Fibroblast of skin of scalp (primary cell): ENCODE results near the gene TBL1X.
"Not testable (repeated sequence)": the region's sequence is repeated elsewhere in the genome, so short reads cannot be mapped to it uniquely, and the experiment has no call there.

ENCODE experiments used
- DNase-seq: peaks from one replicate; pipeline ENCODE4 v3.0.0-alpha.2; 2013

The TBL1X gene

GRCh38 chrX:9717376-9717775 lies 252.5 kb downstream of the TBL1X start:
- DNase-seq: no peak

- peak; percentile 38 for DNase-seq
These were observed 259.9 kb downstream of the TBL1X start for GRCh38 chrX:9724711-9725110.

GRCh38 chrX:9728261-9728660 lies 263.4 kb downstream of the TBL1X start:
- no peak for DNase-seq

- peak; percentile 18 for DNase-seq
These were observed 264.5 kb downstream of the TBL1X start for GRCh38 chrX:9729171-9729885.

GRCh38 chrX:9730078-9730477 lies 265.2 kb downstream of the TBL1X start:
- no peak for DNase-seq

GRCh38 chrX:9730752-9731151 lies 265.9 kb downstream of the TBL1X start:
- no peak for DNase-seq

GRCh38 chrX:9737363-9737762 lies 272.5 kb downstream of the TBL1X start:
- no peak for DNase-seq

- DNase-seq: no peak
These were observed 273.3 kb downstream of the TBL1X start for GRCh38 chrX:9738151-9738550.

- no peak for DNase-seq
These were observed 274.3 kb downstream of the TBL1X start for GRCh38 chrX:9739130-9739529.

GRCh38 chrX:9745417-9746115 lies 280.7 kb downstream of the TBL1X start:
- DNase-seq: no peak

GRCh38 chrX:9746148-9746888 lies 281.5 kb downstream of the TBL1X start:
- peak; percentile 35 for DNase-seq

- DNase-seq: no peak
These were observed 282.8 kb downstream of the TBL1X start for GRCh38 chrX:9747644-9748043.

GRCh38 chrX:9749146-9749692 lies 284.4 kb downstream of the TBL1X start:
- no peak for DNase-seq

- DNase-seq: no peak
These were observed 292.5 kb downstream of the TBL1X start for GRCh38 chrX:9757366-9757765.

- no peak for DNase-seq
These were observed 293.3 kb downstream of the TBL1X start for GRCh38 chrX:9758021-9758638.

GRCh38 chrX:9759337-9759736 lies 294.5 kb downstream of the TBL1X start:
- DNase-seq: no peak

- DNase-seq: no peak
These were observed 300.3 kb downstream of the TBL1X start for GRCh38 chrX:9765072-9765736.

- DNase-seq: no peak
These were observed 300.9 kb downstream of the TBL1X start, which contains the start of gene GPR143 for GRCh38 chrX:9765737-9766097. Gene GPR143, minus strand, starts transcription at chrX:9765847. Its CDS starts 30 bp downstream, at chrX:9765817.

GRCh38 chrX:9767375-9767774 lies 302.5 kb downstream of the TBL1X start:
- DNase-seq: no peak

- not testable (repeated sequence) for DNase-seq
These were observed 303.5 kb downstream of the TBL1X start for GRCh38 chrX:9768321-9768839.

GRCh38 chrX:9770319-9770718 lies 305.5 kb downstream of the TBL1X start:
- no peak for DNase-seq

- no peak for DNase-seq
These were observed 308.1 kb downstream of the TBL1X start for GRCh38 chrX:9772943-9773342.
